ENCODE measurements around the gene RAB11A. TPM values are rescaled to one million over a fixed set of nuclear protein-coding genes. Genes with fewer than 3 reads are reported as not detected.
"Not testable (repeated sequence)": the region's sequence is repeated elsewhere in the genome, so short reads cannot be mapped to it uniquely, and the experiment has no call there.

RAB11A gene
- total and polyA plus RNA-seq, 9 of the 15 experiments (the other 6 are each of a cell fraction or from before 2014, with no cell fraction given) = 129 to 369 (median 245) TPM

DNA sequence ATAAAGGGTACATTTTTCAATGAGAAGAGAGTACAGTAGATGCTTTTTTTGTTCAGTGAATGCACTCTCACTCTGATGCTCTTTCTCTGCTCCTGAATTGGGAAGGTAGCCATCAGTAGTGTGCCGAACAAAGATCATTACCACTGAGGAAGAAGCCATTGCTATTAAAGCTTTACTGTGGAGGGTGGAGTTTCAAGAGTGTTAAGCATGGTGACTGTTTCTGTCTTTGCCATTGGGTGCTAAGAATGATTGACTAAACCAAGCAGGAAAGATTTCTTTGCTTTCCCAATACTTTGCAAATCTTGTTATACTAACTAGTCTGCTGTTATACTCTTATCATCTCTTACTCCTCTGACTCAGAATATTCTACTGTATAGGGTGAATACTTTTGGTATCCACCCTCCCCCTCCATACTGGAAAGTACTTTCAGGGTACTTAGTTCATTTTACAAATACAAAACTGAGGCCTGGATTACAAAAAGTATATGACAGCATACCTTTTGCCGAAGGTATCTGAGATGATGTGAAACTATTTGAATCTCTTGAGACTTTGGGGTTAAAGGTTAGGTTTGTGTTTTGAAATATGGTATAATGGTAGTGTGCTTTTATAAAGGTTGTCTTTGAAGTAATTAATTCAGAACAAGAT, 1.7 kb downstream of the RAB11A start (continued):
- TF ChIP-seq, protein P1, sequence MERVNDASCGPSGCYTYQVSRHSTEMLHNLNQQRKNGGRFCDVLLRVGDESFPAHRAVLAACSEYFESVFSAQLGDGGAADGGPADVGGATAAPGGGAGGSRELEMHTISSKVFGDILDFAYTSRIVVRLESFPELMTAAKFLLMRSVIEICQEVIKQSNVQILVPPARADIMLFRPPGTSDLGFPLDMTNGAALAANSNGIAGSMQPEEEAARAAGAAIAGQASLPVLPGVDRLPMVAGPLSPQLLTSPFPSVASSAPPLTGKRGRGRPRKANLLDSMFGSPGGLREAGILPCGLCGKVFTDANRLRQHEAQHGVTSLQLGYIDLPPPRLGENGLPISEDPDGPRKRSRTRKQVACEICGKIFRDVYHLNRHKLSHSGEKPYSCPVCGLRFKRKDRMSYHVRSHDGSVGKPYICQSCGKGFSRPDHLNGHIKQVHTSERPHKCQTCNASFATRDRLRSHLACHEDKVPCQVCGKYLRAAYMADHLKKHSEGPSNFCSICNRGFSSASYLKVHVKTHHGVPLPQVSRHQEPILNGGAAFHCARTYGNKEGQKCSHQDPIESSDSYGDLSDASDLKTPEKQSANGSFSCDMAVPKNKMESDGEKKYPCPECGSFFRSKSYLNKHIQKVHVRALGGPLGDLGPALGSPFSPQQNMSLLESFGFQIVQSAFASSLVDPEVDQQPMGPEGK (CRISPR knock-in tag; IDR thresholded peaks at IDR 0.05; ENCODE audit: borderline replicate concordance) = no peak

DNA sequence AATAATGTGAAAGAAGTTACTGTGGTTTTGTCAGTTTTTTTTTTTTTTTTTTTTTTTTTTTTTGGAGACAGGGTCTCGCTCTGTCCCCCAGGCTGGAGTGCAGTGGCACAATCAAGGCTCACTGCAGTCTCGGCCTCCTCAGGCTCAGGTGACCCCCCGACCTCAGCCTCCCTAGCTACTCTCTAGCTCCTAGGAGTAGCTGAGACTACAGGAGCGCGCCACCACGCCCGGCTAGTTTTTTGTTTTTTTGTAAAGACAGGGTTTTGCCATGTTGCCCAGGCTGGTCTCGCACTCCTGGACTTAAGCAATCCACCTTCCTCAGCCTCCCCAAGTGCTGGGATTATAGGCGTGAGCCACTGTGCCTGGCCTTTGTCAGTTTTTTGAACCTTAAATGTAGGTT, 2.6 kb downstream of the RAB11A start:
- CTCF ChIA-PET (ENCODE audit: low intra/inter-chr PET ratio) = interaction anchor here (0.6 kb wide), 1 partner anchor 46 kb away, joined by 3 read pairs; no protein-coding TSS in a partner anchor
- POLR2A ChIA-PET = interaction anchor here (0.6 to 2.5 kb wide), 3 partner anchors 10 to 81 kb away, joined by 3 to 10 read pairs (median 3); partner anchors contain the start of gene DENND4A
- Histone ChIP-seq H3K27ac (ENCODE audit: extremely low read depth, low read depth, low read length) (peak overlapping the region; percentile 96), H3K4me3 (peak overlapping the region; percentile 87), H3K36me3 (ENCODE audit: control insufficient read depth, insufficient read depth, low read length) (peaks cover 32% of the 10 kb centered on the region), H3K4me2 (ENCODE audit: insufficient read depth, low read length) (peak overlapping the region; percentile 96), H3K9ac (ENCODE audit: insufficient read depth in 1 of 2, low read depth in 2 of 2, low read length in 2 of 2) (peak overlapping the region; percentile 79 to 90), H3K79me2 (ENCODE audit: control insufficient read depth, insufficient read depth, low read length) (peaks cover 76% of the 10 kb centered on the region), H3K4me1 (replicated peaks in 1 of 2; ENCODE audit: control insufficient read depth in 2 of 2, insufficient read depth in 2 of 2, low read length in 2 of 2) (peaks cover 11 to 12% of the 10 kb centered on the region in 2 experiments; a peak in 4 of 5 replicates)
- intact Hi-C loops (cut with micrococcal nuclease); H2AFZ ChIP-seq (ENCODE audit: low read depth, low read length); H3K27me3 ChIP-seq (ENCODE audit: control insufficient read depth in 2 of 2, insufficient read depth in 2 of 2, low read length in 2 of 2); H3K9me3 ChIP-seq (replicated peaks; ENCODE audit: control insufficient read depth, insufficient read depth, low read depth, low read length); BruUV-seq (replicated peaks); FAIRE-seq; H3K9me1 ChIP-seq (ENCODE audit: control insufficient read depth, insufficient read depth, low read length); H4K20me1 ChIP-seq (replicated peaks; ENCODE audit: control insufficient read depth, insufficient read depth, low read length): not testable (repeated sequence)
- in situ Hi-C loops (cut with MboI) = loop anchor here (25.0 kb wide), 1 partner anchor 235 kb away; no protein-coding TSS in a partner anchor
- DNase-seq (ENCODE audit: extremely low read depth in 1 of 4, low spot score in 3 of 4) = peak in 1 of 4 experiments; percentile 67
- TF ChIP-seq GABPA (tag; conservative IDR thresholded peaks at IDR 0.05; ENCODE audit: low read depth) (0 out of 2 replicates have a peak, but pooled peaks have one; percentile 10), ZKSCAN8 (CRISPR knock-in tag; IDR thresholded peaks at IDR 0.05) (0 out of 2 replicates have a peak, but pooled peaks have one; percentile 40)
- 0 out of 3 replicates have a peak, but pooled peaks have one; percentile 2 for ATAC-seq
- WGBS (ENCODE audit: insufficient coverage, low coverage, missing lambda C conversion rate) = 15% methylated on average over 8 of the region's 9 CpGs

Measured in K562 (cell line).